Urinary bladder (tissue), 2 donors: ENCODE results near the gene MGST2. TPM values are rescaled to one million over a fixed set of nuclear protein-coding genes. Genes with fewer than 3 reads are reported as not detected.

Experiments used
- polyA plus RNA-seq: library from polyadenylated mRNA; stranded (reverse); fragments of 200-250 nt; gene quantifications from one replicate; pipeline ENCODE4 v1.2.3, GENCODE V29; 2013
- total RNA-seq: library from RNA; depleted of rRNA; stranded (reverse); fragments of >200 nt; gene quantifications from one replicate; pipeline ENCODE4 v1.2.3, GENCODE V29; 2014
- donor health status: healthy.

The MGST2 gene
- total and polyA plus RNA-seq, 2 donors: 51.8 to 69.1 TPM

Other genes starting within 250 kb of the MGST2 start
- 46.7 TPM for gene RAB33B, start 211.7 kb upstream of the MGST2 start, total RNA-seq
- 7.7 TPM for gene RAB33B, start 211.7 kb upstream of the MGST2 start, polyA plus RNA-seq
- 77.5 TPM for gene SETD7, start 109.6 kb upstream of the MGST2 start, total RNA-seq
- gene SETD7, start 109.6 kb upstream of the MGST2 start, polyA plus RNA-seq: 43.8 TPM